WI38 (cell line): ENCODE data around the gene GSG1L.

ENCODE experiments used
- H3K4me3 ChIP-seq: 2 replicates; pipeline ENCODE4 v1.5.1; 2011; ENCODE audit warnings: low read depth, mild to moderate bottlenecking, control low read depth, low read length
- TF ChIP-seq, protein P1 (sequence below): IDR thresholded peaks from 2 replicates; pipeline ENCODE4 v1.5.1; 2012; ENCODE audit warnings: low read depth, mild to moderate bottlenecking, control low read depth, low read length

Gene GSG1L

DNA sequence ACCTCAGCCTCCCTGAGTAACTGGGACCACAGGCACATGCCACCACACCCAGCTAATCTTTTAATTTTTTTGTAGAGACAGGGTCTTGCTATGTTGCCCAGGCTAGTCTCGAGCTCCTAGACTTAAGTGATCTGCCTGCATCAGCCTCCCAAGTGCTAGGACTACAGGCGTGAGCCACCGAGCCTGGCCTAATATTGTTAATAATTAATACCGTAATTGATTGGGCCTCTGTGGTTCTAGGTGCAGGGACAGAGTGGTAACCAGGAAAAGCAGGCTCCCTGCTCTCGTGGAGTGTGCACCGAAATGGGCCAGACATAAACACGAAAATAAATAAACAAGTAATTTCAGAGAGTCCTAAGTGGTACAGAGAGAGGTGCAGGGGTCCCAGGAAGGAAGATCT, 241.0 kb downstream of the GSG1L start:
- H3K4me3 ChIP-seq: no peak overlapping the region
- TF ChIP-seq, protein P1, sequence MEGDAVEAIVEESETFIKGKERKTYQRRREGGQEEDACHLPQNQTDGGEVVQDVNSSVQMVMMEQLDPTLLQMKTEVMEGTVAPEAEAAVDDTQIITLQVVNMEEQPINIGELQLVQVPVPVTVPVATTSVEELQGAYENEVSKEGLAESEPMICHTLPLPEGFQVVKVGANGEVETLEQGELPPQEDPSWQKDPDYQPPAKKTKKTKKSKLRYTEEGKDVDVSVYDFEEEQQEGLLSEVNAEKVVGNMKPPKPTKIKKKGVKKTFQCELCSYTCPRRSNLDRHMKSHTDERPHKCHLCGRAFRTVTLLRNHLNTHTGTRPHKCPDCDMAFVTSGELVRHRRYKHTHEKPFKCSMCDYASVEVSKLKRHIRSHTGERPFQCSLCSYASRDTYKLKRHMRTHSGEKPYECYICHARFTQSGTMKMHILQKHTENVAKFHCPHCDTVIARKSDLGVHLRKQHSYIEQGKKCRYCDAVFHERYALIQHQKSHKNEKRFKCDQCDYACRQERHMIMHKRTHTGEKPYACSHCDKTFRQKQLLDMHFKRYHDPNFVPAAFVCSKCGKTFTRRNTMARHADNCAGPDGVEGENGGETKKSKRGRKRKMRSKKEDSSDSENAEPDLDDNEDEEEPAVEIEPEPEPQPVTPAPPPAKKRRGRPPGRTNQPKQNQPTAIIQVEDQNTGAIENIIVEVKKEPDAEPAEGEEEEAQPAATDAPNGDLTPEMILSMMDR: no peak

DNA sequence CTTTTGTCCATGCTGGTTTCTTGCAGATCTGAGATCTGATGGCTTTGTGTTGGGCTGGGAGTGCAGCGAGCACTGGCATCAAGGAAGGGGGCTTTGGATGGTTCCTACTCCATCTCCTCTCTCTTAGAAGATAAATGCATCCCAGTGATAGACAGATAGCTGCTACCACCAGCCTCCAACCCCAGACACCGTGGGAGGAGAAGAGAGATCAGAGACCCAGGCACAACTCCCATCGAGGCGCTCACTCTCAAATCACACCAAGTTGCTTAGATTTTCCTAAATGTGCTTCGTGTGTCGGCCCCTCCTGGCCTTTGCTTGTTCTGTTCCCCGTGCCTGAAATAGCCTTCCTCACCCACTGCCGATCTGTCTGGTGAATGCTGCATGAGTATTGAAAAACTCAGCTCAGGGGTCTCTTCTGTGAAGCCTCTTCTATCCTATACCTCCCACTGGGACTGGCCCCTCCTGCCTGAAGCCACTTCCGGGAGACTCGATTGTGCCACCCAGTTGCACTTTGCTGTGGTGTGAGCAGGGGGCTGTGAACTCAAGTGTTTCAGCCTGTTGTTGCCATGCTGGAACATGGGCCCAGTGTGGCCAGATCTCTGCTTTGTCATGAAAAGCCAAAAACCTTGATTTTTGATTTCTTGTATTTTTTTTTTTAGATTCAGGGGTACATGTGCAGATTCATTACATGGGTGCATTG, 242.7 kb downstream of the GSG1L start:
- H3K4me3 ChIP-seq: no peak overlapping the region
- TF ChIP-seq, protein P1: no peak

DNA sequence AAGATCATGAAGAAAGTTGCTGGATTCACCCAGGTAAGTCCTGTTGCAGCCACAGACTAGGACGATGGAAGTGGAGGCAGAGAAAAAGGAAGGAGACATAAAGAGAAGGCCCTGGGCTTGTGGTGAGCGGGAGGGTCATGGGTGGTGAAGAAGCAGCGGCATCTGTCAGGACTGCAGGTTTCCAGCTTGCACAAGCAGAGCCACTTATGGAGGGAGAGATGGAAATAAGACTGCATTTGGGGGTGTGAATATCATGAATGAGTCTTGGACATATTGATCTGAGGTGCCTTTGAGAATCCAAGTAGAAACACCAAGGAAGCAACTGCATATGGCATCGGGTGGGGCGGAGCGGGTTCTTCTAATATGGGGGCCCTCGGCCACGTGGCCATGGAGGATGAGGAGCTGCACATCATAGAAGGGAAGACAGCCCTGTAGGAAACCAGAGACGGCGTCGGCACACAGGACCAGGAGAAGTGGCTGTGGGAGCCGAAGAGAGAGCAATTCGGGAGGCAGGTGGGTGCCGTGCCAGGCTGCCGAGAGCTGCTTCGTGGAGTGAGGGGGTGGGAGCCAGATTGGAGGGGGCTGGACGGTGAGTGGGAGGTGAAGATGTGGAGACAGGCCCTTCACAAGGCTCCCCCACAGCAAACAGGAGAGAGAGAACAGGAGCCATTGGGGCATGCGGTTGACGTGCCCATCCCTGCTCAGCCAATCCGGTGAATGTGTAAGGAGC, 243.5 kb downstream of the GSG1L start:
- TF ChIP-seq, protein P1: no peak
- H3K4me3 ChIP-seq: no peak overlapping the region

DNA sequence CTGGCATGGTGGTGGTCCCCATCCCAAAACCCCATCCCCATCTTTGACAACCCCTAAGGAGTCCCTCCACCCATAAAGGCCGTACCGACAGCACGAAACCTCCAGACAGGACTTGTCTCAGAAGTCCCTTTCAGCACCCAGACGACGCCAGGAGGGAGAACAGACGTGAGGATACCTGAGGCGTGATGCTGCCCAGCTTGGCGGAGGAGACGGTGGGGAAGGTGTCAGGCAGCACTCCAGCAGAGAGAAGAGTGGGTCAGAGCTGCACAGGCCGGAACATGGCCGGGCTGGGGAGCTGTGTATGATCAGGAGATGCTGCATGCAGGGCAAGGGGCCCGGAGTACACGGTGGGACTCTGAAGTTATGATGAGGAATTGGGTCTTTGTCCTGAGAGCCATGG, 244.2 kb downstream of the GSG1L start:
- TF ChIP-seq, protein P1: no peak
- no peak overlapping the region for H3K4me3 ChIP-seq

DNA sequence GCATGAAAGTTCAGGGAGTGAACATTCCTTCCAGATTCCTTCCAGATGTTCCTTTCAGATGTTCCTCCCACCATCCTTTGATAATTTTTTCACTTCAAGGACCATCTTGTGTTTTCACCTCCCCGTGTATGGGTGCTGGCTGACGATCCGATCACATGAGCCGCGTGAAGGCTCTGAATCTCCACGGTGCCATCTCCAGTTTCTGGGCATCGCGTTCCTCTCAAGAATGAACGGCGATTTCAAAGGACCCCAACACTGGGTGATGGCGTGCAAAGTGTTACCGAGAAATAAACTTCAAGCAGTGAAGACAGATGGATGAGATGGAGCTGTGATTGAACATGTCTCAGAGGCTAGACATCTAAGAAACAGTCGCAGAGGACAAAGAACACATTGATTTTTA, 245.3 kb downstream of the GSG1L start:
- TF ChIP-seq, protein P1: no peak
- no peak overlapping the region for H3K4me3 ChIP-seq

DNA sequence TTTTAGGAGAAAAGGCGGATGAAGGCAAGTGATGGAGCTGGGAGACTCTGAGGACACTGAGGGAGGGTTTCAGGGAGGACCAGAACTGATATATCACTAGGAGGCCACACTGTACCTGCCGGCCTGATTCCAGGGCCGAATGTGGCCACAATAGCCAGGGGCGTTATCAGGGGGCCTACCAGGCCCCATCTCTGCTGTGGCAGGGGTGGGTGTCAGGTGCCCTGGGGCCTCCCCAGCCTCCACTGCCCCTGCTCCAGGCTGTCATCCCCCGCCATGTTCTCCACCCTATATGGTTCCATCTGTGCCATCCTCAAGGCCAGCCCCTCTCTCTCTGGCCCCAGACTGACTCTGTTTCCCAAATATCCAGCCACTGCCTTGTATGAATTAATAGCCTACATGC, 246.5 kb downstream of the GSG1L start:
- no peak overlapping the region for H3K4me3 ChIP-seq
- TF ChIP-seq, protein P1: no peak

DNA sequence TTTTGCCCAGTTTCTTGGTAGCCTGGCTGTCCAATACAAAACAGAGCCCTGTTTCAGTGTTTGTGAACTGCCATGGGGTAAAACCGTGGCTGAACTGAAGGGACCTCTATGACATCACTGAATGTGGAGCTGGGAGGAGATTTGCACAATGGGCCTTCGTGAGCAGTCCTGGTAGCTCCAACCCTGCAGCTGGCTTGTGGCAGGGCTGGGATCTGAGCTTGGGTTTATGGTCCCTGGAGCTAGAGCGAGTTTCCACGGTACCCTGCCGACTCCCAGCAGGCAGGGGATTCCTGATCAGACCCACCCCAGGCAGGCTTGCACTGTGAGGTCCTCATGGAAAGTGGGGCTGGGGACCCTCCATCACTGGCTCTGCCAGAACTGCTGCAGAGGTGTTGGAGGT, 247.0 kb downstream of the GSG1L start:
- H3K4me3 ChIP-seq: no peak overlapping the region
- TF ChIP-seq, protein P1: no peak
